Psoas muscle (tissue), 8 donors: ENCODE data around the gene IFITM10. TPM values are rescaled to one million over a fixed set of nuclear protein-coding genes. Genes with fewer than 3 reads are reported as not detected.
"Not testable (repeated sequence)": the region's sequence is repeated elsewhere in the genome, so short reads cannot be mapped to it uniquely, and the experiment has no call there.

Experiments used
- ATAC-seq, 4 donors: fragments of 200-7000 bp; cut with Tn5 transposase; one replicate each; pipeline ENCODE4 v1.9.1; 2020; ENCODE audit warnings: moderate library complexity in 3 of 4, mild to moderate bottlenecking in 2 of 4
- DNase-seq, 2 donors: peaks; one replicate each; pipeline ENCODE4 v3.0.0-alpha.2; 2020
- H3K27ac ChIP-seq: fragments of 200-600 bp; one replicate; pipeline ENCODE4 v1.8.0; 2022
- H3K27me3 ChIP-seq, 3 donors: fragments of 200-600 bp in 1 of 3; one replicate each; pipeline versions ENCODE4 v1.6.1 to v1.8.0; 2013 to 2022; ENCODE audit warnings: low read length in 2 of 3, mild to moderate bottlenecking in 2 of 3, moderate library complexity in 1 of 3; ENCODE audit not compliant: insufficient read depth in 3 of 3
- H3K36me3 ChIP-seq, 2 donors: fragments of 200-600 bp in 1 of 2; one replicate each; pipeline versions ENCODE4 v1.6.1 to v1.8.0; 2013 to 2022; ENCODE audit warnings: low read depth in 1 of 2, mild to moderate bottlenecking in 1 of 2, moderate library complexity in 1 of 2; ENCODE audit not compliant: insufficient read depth in 1 of 2
- H3K4me1 ChIP-seq: fragments of 200-600 bp; one replicate; pipeline ENCODE4 v1.8.0; 2022
- H3K4me3 ChIP-seq: fragments of 200-600 bp; one replicate; pipeline ENCODE4 v1.8.0; 2022; ENCODE audit warnings: mild to moderate bottlenecking
- H3K9me3 ChIP-seq: fragments of 200-600 bp; one replicate; pipeline ENCODE4 v1.8.0; 2022
- WGBS, 3 donors: extraction: QIAGEN DNeasy Blood & Tissue Kit; methylation state at CpG; one replicate each; pipeline versions ENCODE4 v1.1.6 to v1.1.7; 2013; 5-methylcytosine and 5-hydroxymethylcytosine counted together
- intact Hi-C, 2 donors: fragments of 100-400 bp; cut with DNase I; formaldehyde crosslinking; loops; one replicate each; pipeline versions ENCODE4 v1.11.0 to v1.14.2; 2022
- polyA plus RNA-seq, 3 donors: library from polyadenylated mRNA; stranded (reverse); fragments of 200-250 nt; gene quantifications; one replicate each; pipeline ENCODE4 v1.2.3, GENCODE V29; 2013
- total RNA-seq, 4 donors: library from RNA; stranded (reverse); fragmentation: NEBNext Ultra II Directional in 2 of 4; extraction: Animal tissue kit (Norgen Biotek cat#: 25700) in 2 of 4; gene quantifications; one replicate each; pipeline versions ENCODE4 v1.2.1 to v1.2.4, GENCODE V29; 2021 to 2023
- donor health status: healthy with polysubstance abuse.
- donor health status: DM: no; HTN: no; CAD: no; lungs with moderate emphysema.
- donor health status: Bipolar disorder and iron deficiency.
- donor health status: healthy.
- donor health status: DM: yes; HTN: yes; CAD: no.
- donor health status: DM: no; HTN: no; CAD: no.
- donor health status: DM: no; HTN: no; CAD: no.
- donor health status: DM: yes; HTN: yes; CAD: no.

IFITM10 gene
- total and polyA plus RNA-seq, 7 donors = 0.70 to 6.1 (median 1.6) TPM

DNA sequence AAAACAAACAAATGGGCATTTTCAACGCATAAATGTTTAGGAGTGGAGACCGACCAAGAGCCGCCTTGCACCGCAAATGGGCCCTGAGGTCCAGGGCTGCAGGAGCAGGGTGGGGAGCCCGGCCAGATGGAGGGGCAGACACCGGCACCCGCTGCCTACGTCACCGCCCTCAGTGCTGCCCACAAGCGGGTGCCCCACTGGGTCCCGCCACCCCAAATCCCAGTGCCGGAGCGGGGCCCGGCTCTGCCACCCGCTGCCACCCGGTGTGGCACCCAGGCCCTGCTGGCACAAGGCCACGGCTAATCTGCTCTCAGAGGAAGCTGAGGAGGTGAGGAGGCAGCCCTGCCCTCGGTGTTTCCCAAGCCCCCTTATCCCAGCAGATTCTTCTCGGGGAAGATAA, 67.2 kb downstream of the IFITM10 start:
- H3K27me3 ChIP-seq = peaks cover 0 to 30% (median 3%) of the 10 kb centered on the region in 3 donors
- intact Hi-C loops, H3K9me3 ChIP-seq, DNase-seq, H3K4me3 ChIP-seq, H3K27ac ChIP-seq, ATAC-seq, H3K4me1 ChIP-seq, H3K36me3 ChIP-seq: not testable (repeated sequence)
- WGBS, 3 donors = 71 to 88% (median 74%) methylated on average over 19 of the region's 19 CpGs

Other genes with a start within 250 kb of the IFITM10 start
- gene DUSP8, start 178.3 kb downstream of the IFITM10 start, total RNA-seq = 10 to 100 TPM in 3 of 4 donors, 1 to 10 TPM in 1; 9.9 to 15.2 (median 14.0) TPM
- gene DUSP8, start 178.3 kb downstream of the IFITM10 start, polyA plus RNA-seq = 1 to 10 TPM; 1.0 to 4.4 (median 3.5) TPM
- not detected for gene KRTAP5-1, start 165.3 kb downstream of the IFITM10 start, total RNA-seq
- gene KRTAP5-1, start 165.3 kb downstream of the IFITM10 start, polyA plus RNA-seq = not detected
- not detected for gene KRTAP5-2, start 152.3 kb downstream of the IFITM10 start, total RNA-seq
- gene KRTAP5-2, start 152.3 kb downstream of the IFITM10 start, polyA plus RNA-seq = not detected
- gene KRTAP5-3, start 142.1 kb downstream of the IFITM10 start, total RNA-seq = not detected
- gene KRTAP5-3, start 142.1 kb downstream of the IFITM10 start, polyA plus RNA-seq = not detected
- gene KRTAP5-4, start 128.5 kb downstream of the IFITM10 start, total RNA-seq = not detected
- gene KRTAP5-4, start 128.5 kb downstream of the IFITM10 start, polyA plus RNA-seq = not detected
- not detected for gene KRTAP5-5, start 120.8 kb downstream of the IFITM10 start, total RNA-seq
- not detected for gene KRTAP5-5, start 120.8 kb downstream of the IFITM10 start, polyA plus RNA-seq
- gene KRTAP5-6, start 53.4 kb downstream of the IFITM10 start, total RNA-seq = not detected
- gene KRTAP5-6, start 53.4 kb downstream of the IFITM10 start, polyA plus RNA-seq = not detected
- gene CTSD, start 13.3 kb upstream of the IFITM10 start, total RNA-seq = 100 to 1,000 TPM; 343 to 950 (median 608) TPM
- gene CTSD, start 13.3 kb upstream of the IFITM10 start, polyA plus RNA-seq = 1,000 to 10,000 TPM in 2 of 3 donors, 100 to 1,000 TPM in 1; 674 to 1,317 (median 1,217) TPM
- under 1 TPM in 1 of 4 donors, not detected in 3; 0.28 TPM for gene SYT8, start 84.4 kb upstream of the IFITM10 start, total RNA-seq
- under 1 TPM in 2 of 3 donors, not detected in 1; 0.04 to 0.06 TPM for gene SYT8, start 84.4 kb upstream of the IFITM10 start, polyA plus RNA-seq
- 1,000 to 10,000 TPM in 3 of 4 donors, 100 to 1,000 TPM in 1; 985 to 3,047 (median 2,750) TPM for gene TNNI2, start 88.4 kb upstream of the IFITM10 start, total RNA-seq
- gene TNNI2, start 88.4 kb upstream of the IFITM10 start, polyA plus RNA-seq = 1,000 to 10,000 TPM; 1,614 to 6,537 (median 3,259) TPM
- 10 to 100 TPM; 14.4 to 27.1 (median 19.1) TPM for gene LSP1, start 102.5 kb upstream of the IFITM10 start, total RNA-seq
- 10 to 100 TPM in 1 of 3 donors, 1 to 10 TPM in 2; 7.5 to 11.5 (median 9.4) TPM for gene LSP1, start 102.5 kb upstream of the IFITM10 start, polyA plus RNA-seq
- 1 to 10 TPM; 1.6 to 8.9 (median 2.4) TPM for gene PRR33, start 141.3 kb upstream of the IFITM10 start, total RNA-seq
- under 1 TPM; 0.16 to 1.00 (median 0.61) TPM for gene PRR33, start 141.3 kb upstream of the IFITM10 start, polyA plus RNA-seq
- 1,000 to 10,000 TPM; 1,884 to 7,638 (median 4,017) TPM for gene TNNT3, start 169.1 kb upstream of the IFITM10 start, total RNA-seq
- gene TNNT3, start 169.1 kb upstream of the IFITM10 start, polyA plus RNA-seq = 1,000 to 10,000 TPM; 1,367 to 5,833 (median 3,289) TPM
- gene MRPL23, start 196.7 kb upstream of the IFITM10 start, total RNA-seq = 10 to 100 TPM; 46.3 to 91.8 (median 66.9) TPM
- 100 to 1,000 TPM in 2 of 3 donors, 10 to 100 TPM in 1; 75.4 to 163 (median 130) TPM for gene MRPL23, start 196.7 kb upstream of the IFITM10 start, polyA plus RNA-seq
- gene H19, start 247.2 kb upstream of the IFITM10 start, total RNA-seq = over 10,000 TPM in 1 of 4 donors, 1,000 to 10,000 TPM in 3; 2,069 to 10,740 (median 4,409) TPM
- 1,000 to 10,000 TPM; 1,446 to 5,104 (median 4,933) TPM for gene H19, start 247.2 kb upstream of the IFITM10 start, polyA plus RNA-seq